ENCODE measurements around the gene ZMYND8.

DNA sequence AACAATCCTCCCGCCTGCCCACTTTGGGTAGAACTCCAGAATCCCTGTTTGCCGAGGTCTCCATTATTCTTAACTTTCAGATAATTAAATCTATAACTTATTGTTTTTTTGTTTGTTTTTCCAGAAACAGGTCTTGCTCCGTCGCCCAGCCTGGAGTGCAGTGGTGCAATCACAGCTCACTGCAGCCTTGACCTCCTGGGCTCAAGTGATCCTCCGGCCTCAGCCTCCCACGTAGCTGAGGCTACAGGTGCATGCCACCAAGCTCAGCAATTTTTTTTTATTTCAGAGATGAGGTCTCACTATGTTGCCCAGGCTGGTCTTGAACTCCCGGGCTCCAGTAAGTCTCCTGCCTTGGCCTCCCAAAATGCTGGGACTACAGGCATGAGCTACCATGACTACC lies 28.8 kb downstream of the ZMYND8 start:
- TF ChIP-seq POLR2A (IDR thresholded peaks at IDR 0.05) = no peak
- TF ChIP-seq, protein P1, sequence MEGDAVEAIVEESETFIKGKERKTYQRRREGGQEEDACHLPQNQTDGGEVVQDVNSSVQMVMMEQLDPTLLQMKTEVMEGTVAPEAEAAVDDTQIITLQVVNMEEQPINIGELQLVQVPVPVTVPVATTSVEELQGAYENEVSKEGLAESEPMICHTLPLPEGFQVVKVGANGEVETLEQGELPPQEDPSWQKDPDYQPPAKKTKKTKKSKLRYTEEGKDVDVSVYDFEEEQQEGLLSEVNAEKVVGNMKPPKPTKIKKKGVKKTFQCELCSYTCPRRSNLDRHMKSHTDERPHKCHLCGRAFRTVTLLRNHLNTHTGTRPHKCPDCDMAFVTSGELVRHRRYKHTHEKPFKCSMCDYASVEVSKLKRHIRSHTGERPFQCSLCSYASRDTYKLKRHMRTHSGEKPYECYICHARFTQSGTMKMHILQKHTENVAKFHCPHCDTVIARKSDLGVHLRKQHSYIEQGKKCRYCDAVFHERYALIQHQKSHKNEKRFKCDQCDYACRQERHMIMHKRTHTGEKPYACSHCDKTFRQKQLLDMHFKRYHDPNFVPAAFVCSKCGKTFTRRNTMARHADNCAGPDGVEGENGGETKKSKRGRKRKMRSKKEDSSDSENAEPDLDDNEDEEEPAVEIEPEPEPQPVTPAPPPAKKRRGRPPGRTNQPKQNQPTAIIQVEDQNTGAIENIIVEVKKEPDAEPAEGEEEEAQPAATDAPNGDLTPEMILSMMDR (IDR thresholded peaks at IDR 0.05) = no peak
